Measurements from ENCODE around the gene C13orf46. TPM values are rescaled to one million over a fixed set of nuclear protein-coding genes. Genes with fewer than 3 reads are reported as not detected.

Gene C13orf46
- total RNA-seq, 1 donor from 2014 or later: 0.69 TPM

DNA sequence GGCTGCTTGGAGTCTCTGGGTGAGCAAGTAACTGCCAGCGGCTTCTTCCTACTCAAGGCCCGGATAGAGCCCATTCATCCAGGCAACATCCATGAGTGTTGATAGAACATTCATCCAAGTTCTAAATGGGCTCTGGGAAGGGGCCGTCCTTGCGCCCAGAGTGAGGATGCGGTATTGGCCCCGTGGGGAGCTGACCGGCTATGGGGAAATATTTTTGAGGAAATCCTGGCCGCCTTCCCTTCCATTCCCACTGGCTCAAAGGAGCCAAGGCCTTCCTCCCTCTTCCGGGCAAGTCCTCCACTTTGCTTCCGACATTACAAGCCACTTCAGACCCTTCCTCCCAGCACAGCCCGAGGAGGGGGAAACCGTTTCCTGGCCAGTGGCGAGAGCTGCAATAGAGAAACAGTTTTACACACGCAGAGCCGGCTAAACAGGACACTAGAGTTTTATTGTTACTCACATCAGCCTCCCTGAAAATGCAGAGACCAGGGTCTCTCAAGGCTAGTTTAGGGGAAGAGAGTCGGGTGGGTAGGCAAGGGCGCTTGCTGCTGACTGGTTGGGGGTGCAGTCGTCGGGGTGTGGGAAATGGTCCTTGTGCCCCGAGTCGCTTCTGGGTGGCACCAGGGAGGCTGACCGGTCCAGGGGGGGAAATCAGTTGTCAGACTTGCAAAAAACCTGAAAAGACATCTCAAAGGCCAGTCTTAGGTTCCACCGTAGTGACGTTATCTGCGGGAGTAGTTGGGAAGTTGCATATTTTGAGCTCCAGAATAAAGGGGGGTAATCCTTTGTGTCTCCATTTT, 37.5 kb downstream of the C13orf46 start:
- Mint-ChIP-seq H3K4me3 (no peak overlapping the region), H3K9me3 (no peaks in the 10 kb centered on the region), H3K36me3 (ENCODE audit: low read depth) (no peaks in the 10 kb centered on the region), H3K27ac (no peak overlapping the region), H3K27me3 (peaks cover 16% of the 10 kb centered on the region), H3K4me1 (no peaks in the 10 kb centered on the region)
- ATAC-seq (ENCODE audit: low read depth) (no peak), DNase-seq (no peak)
- TF ChIP-seq, protein P1, sequence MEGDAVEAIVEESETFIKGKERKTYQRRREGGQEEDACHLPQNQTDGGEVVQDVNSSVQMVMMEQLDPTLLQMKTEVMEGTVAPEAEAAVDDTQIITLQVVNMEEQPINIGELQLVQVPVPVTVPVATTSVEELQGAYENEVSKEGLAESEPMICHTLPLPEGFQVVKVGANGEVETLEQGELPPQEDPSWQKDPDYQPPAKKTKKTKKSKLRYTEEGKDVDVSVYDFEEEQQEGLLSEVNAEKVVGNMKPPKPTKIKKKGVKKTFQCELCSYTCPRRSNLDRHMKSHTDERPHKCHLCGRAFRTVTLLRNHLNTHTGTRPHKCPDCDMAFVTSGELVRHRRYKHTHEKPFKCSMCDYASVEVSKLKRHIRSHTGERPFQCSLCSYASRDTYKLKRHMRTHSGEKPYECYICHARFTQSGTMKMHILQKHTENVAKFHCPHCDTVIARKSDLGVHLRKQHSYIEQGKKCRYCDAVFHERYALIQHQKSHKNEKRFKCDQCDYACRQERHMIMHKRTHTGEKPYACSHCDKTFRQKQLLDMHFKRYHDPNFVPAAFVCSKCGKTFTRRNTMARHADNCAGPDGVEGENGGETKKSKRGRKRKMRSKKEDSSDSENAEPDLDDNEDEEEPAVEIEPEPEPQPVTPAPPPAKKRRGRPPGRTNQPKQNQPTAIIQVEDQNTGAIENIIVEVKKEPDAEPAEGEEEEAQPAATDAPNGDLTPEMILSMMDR (IDR thresholded peaks at IDR 0.05): no peak
- POLR2A ChIA-PET: no interaction called here
- intact Hi-C loops (cut with micrococcal nuclease): no loop called here
- CTCF ChIA-PET: no interaction called here

DNA sequence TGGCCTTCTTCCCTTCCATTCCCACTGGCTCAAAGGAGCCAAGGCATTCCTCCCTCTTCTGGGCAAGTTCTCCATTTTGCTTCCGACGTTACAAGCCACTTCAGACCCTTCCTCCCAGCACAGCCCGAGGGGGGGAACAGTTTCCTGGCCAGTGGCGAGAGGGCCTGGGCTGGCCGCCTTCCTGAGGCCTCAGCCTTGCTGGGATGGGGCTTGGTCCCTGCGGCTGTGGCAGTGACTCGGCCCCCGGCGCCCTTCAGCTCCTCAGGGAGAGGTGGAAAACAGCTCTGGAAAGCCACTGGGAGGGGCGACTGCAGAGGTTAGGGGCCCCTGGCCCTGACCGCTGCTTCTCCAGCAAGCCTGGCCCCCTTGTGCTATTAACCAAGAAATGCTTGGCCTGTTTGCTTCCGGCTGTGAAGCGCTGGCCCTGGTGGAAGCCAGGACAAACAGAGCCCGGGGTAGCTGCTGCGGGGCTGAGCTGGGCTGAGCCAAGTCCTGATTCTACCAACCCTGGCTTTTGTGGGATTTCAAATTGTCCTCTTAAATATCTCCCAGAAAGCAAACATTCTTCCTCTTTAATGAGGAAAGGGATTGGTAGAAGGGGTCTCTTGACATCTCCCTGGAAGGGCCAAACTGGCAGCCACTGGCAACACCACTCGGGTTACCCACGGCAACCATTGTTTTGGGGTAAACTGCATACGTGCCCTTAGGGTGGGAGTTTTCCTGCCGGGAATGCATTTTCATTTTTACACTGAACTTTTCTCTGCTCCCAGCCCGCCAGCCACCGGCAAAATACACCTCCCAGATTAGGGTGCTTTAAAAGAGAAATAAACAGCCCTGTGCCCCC, 38.7 kb downstream of the C13orf46 start:
- Mint-ChIP-seq H3K4me1 (peaks cover 1% of the 10 kb centered on the region), H3K27me3 (peaks cover 20% of the 10 kb centered on the region), H3K27ac (no peak overlapping the region), H3K36me3 (ENCODE audit: low read depth) (no peaks in the 10 kb centered on the region), H3K9me3 (no peaks in the 10 kb centered on the region), H3K4me3 (no peak overlapping the region)
- TF ChIP-seq, protein P1 (IDR thresholded peaks at IDR 0.05): no peak
- ATAC-seq (ENCODE audit: low read depth) (no peak), DNase-seq (no peak)
- intact Hi-C loops (cut with micrococcal nuclease): no loop called here
- CTCF ChIA-PET: no interaction called here
- POLR2A ChIA-PET: no interaction called here

DNA sequence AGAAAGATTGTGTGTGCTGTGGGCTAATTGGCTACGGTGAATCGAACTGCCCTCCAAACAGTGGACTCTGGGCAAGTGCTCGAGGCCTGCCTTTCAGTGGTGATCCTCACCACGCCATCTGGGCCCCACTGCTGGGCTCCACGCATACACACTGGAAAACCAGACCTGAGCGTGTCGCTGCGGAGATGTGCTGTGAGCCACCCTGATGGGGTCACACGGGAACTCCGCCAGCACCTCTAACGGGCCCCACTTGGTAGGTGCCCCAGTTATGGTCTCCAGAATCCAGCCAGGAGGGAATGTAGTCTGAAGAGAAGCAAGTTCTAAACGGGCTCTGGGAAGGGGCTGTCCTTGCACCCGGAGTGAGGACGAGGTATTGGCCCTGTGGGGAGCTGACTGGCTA, 39.3 kb downstream of the C13orf46 start:
- H3K4me1 Mint-ChIP-seq: peaks cover 1% of the 10 kb centered on the region
- ATAC-seq (ENCODE audit: low read depth) (no peak), DNase-seq (no peak)
- no peaks in the 10 kb centered on the region for H3K9me3 Mint-ChIP-seq
- ChIA-PET CTCF (no interaction called here), POLR2A (no interaction called here)
- peaks cover 20% of the 10 kb centered on the region for H3K27me3 Mint-ChIP-seq
- H3K27ac Mint-ChIP-seq: no peak overlapping the region
- H3K4me3 Mint-ChIP-seq: no peak overlapping the region
- no peaks in the 10 kb centered on the region for H3K36me3 Mint-ChIP-seq (ENCODE audit: low read depth)
- TF ChIP-seq, protein P1 (IDR thresholded peaks at IDR 0.05): no peak
- intact Hi-C loops (cut with micrococcal nuclease): no loop called here

DNA sequence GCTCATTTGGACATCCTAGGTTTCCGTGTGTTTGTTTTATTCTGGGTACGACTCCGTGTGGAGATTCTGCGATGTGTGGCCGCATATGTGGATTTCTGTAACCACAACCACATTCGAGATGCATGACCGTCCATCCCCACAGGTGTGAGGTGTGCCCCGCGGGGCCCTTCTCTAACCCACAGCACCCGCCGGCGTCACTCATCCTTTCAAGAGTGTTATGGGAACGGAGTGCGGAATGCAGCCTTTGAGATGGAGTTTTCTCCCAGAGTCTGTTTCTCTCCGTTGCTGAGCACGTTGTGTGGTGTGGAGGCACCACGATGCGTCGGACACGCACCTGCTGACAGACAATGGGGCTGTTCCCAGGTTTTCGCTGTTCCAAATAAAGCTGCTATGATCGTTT, 40.0 kb downstream of the C13orf46 start:
- DNase-seq (no peak), ATAC-seq (ENCODE audit: low read depth) (no peak)
- ChIA-PET POLR2A (no interaction called here), CTCF (no interaction called here)
- intact Hi-C loops (cut with micrococcal nuclease): no loop called here
- TF ChIP-seq, protein P1 (IDR thresholded peaks at IDR 0.05): no peak
- H3K9me3 Mint-ChIP-seq: no peaks in the 10 kb centered on the region
- H3K4me3 Mint-ChIP-seq: no peak overlapping the region
- no peaks in the 10 kb centered on the region for H3K36me3 Mint-ChIP-seq (ENCODE audit: low read depth)
- H3K4me1 Mint-ChIP-seq: peaks cover 1% of the 10 kb centered on the region
- peaks cover 20% of the 10 kb centered on the region for H3K27me3 Mint-ChIP-seq
- H3K27ac Mint-ChIP-seq: no peak overlapping the region

DNA sequence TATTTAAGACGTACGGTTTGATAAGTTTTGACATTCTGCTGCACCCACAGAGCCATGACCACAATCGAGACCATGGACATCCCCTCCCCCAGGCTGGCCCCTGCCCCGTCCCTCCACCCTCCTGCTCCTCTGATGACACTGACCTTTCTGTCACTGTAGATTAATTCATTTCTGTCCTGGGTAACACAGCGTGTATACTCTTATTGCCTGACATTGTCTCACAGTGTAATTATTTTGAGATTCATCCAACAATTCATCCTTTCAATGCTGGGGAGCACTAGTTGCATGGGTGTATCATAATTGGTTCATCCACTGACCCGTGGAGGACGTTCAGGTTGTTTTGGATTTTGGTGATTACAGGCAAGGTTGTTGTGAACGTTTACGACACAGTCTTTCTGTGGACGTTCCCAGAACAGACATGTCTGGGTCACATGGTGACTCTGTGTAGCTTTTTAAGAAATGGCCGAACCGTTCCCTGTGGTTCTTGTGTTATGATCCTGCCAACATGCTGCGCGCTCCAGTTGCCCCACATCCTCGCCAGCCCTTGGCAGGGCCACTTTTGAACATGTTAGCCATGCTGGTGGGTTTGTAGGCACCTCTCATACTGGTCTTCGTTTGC, 41.9 kb downstream of the C13orf46 start:
- POLR2A ChIA-PET: no interaction called here
- Mint-ChIP-seq H3K4me1 (peaks cover 1% of the 10 kb centered on the region), H3K9me3 (no peaks in the 10 kb centered on the region), H3K36me3 (ENCODE audit: low read depth) (no peaks in the 10 kb centered on the region), H3K27me3 (peaks cover 15% of the 10 kb centered on the region), H3K27ac (no peak overlapping the region), H3K4me3 (no peak overlapping the region)
- no peak for DNase-seq
- no peak for ATAC-seq (ENCODE audit: low read depth)
- intact Hi-C loops (cut with micrococcal nuclease): no loop called here
- TF ChIP-seq, protein P1 (IDR thresholded peaks at IDR 0.05): no peak
- CTCF ChIA-PET: no interaction called here

All from activated B cell treated with CpG ODN at 0.5 μM for 24 hours (primary cell).